ENCODE results near the gene CR1.
"Not testable (repeated sequence)": the region's sequence is repeated elsewhere in the genome, so short reads cannot be mapped to it uniquely, and the experiment has no call there.

Gene CR1

DNA sequence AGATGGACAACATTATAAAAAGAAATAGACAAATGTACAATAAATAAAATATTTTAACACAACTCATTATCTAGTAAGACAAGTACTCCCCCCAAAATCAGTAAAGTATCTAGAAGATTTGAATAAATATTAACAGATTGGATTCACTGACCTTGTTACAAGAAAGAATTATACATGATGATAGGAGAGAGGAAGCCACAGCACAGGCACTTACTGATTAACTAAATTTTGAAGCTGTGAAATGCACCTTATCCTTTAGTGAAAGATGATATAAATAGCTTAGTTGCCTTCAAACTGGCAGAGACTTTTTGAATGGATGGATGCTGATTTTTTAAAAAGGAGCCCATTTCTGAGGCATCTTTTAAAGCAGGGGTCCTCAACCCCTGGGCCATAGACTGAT, 8.5 kb downstream of the CR1 start:
- DNase-seq: no peak

DNA sequence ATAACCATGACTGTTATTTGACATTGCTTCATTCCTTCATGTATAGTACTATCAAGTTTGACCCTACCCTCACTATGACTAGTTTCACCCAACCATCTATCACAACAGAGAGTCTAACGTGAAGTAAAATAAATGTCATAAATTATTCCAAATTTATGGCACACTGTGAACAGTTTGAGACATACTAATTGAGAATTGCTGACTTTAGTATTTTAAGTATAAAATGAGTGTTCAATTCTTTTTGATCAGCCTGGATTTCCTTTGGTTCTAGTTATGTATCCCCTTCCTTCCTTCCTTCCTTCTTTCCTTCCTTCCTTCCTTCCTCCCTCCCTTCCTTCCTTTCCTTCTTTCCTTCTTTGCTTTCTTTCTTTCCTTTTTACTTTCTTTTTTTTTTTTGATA, 14.5 kb downstream of the CR1 start:
- DNase-seq: no peak

DNA sequence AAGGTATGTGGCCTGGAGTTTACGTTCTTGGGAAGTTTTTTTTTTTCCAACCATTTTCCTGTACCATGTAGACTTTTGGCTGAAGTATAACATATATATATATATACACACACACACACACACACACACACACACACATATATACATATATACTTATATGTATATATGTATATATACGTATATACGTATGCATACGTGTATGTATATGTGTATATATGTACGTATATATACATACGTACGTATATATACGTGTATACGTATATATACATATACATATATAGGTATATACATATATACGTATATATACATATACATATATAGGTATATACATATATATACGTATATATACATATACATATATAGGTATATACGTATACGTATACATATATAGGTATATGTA, 18.9 kb downstream of the CR1 start:
- DNase-seq: no peak

DNA sequence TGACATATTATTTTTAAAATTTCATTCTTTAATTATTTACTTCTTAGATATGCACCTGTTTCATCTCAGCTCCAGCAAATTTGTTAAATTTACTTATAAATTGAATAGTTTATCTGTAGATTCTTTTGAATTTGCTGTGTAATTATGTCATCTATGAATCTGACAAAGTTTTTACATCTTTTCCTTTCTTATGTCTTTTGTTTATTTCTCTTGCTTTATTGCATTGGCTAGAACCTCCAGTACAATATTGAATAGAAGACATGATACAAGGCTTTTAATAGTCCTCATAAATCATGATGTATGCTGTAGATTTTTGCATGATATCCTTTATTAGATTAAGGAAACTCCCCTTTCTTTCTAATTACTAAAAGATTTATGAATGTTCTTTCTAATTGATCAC, 20.8 kb downstream of the CR1 start:
- DNase-seq: no peak

DNA sequence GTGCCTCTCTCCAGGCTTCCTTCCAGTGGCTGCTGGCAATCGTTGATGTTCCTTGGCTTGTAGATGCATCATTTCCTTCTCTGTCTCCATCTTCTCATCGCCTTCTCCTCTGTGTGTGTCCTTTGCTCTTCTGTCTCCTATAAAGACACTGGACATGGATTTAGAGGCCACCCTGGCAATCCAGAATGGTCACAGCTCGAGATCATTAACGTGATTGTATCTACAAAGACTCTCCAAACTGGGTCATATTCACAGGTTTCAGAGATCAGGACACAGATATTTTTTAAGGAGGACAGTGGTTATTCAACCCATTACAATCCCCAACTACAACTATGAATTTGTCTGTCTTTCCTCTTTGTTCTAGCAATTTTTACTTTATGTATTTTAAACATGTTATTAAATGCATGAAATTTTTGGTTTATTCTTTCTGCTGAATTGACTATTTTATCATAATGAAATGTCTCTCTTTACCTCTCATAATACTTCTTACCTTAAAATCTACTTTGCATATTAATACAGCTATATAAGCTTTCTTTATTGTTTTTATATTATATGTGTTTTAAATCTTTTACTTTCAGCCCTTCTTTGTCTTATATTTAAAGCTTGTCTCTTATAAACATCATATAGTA, 22.8 kb downstream of the CR1 start:
- no peak for DNase-seq

DNA sequence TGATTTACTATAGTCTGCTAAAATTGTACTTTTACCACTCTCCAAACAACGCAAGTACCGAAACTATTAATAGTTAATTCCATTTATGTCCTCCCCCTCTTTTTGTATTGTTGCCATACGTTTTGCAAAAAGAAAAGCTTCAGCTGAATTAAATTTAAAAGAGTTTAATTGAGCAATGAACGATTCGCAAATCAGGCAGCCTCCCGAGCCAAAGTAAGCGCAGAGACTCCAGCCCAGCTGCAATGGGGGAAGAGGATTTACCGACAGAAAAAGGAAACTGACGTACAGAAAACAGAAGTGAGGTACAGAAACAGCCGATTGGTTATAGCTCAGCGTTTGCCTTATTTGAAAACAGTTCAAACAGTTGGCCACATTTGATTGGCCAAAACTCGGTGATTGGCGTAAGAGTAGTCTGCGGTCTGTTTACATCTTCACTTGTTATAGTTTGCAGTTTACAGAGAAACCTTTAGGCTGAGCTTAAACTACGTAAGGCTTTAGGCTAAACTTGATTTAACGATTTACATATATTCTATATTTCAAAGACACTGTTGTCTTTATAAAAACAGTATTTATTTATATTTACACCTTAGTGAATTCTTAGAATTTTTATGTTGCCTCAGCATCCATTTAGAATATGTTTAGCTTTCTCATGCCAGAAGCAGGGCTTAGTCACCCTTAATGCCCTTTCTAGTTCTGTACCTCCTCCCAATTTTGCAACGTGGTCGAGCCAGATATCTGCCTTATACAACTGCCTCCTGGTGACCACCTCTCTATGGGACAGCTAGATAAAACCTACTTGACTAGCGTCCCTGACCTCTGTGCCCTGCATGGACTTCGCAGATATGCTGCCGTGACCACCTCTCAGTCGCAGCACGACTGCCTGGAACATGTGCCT, 23.8 kb downstream of the CR1 start:
- peak; percentile 95 for DNase-seq

DNA sequence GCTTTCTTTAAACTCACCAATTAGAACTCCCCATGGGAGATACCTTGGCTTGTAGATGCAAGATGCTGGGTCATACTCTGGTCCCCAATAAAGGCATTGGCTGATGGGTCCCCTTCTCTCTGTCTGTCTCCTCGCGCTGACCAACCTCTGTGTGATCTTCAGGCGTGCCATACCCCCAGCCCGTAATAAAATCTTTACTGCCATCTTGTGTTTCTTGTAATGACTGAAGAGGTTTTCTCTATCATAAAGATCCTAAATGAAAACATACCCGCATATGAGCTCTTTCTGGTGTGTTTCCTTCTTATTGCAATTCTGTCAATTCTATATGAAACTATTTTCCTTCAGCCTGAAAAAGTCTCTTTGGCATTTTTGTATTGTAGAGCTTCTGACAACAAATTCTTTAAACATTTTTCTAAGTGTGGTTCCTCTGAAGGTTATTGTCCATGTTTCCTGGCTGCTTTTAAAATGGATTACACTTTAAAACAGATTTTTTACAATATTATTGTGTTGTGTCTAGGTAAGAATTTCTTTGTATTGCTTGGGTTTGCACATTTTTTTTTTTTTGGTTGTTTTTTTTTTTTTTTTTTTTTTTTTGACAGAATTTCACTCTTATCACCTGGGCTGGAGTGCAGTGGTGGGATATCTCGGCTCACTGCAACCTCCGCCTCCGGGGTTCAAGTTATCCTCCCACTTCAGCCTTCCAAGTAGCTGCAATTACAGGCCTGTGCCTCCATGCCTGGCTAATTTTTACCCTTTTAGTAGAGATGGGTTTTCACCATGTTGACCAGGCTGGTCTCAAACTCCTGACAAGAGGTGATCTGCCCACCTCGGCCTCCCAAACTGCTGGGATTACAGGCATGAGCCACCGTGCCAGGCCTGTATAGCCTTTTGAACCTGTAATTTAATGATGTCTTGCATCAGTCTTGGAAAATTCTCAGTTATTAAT, 24.7 kb downstream of the CR1 start:
- peak; percentile 40 for DNase-seq

DNA sequence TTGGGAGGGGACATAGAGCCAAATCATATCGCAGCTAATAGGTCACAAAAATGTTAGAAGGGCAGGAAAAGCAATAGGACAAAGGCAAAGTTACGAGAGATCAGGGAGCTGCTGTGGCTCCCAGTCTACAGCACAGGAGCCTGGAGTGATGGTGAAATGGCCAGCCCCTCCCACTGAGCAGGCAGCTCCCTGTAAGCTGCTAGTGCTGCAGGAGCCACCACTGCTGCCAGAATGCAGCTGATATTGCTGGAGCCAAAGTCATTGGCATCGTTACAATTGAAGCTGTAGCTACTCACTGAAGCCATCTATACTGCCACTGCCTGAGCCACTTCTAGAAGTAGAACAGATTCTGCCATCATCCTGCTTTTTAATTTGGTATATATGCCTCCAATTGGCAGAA, 29.3 kb downstream of the CR1 start:
- DNase-seq: not testable (repeated sequence)

DNA sequence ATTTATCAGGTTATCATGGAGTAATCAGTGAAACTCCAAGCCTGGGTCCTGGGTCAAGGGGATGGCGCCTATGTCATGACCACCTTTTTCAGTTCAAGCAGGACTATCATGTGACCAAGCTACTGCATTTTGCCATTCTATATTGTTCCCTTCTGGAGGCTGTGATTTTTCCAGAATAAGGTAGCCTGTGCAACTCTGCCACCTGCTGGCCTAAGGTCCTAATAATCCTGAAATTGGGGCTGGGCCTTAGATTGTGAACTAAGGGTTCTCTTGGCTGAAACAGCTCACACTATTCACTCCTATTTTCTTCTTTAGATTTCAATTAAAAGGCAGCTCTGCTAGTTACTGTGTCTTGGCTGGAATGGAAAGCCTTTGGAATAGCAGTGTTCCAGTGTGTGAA, 32.4 kb downstream of the CR1 start:
- not testable (repeated sequence) for DNase-seq

DNA sequence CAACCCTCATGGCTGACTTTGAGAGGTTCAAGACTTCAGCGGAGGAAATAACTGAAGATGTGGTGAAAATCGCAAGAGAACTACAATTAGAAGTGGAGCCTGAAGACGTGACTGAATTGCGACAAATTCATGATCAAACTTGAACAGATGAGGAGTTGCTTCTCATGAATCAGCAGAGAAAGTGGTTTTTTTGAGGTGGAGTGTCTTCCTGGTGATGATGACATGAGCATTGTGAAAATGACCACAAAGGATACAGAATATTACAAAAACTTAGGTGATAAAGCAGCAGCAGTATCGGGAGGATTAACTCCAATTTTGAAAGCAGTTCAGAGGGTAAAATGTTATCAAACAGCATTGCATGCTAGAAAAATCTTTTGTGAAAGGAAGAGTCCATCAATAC, 40.3 kb downstream of the CR1 start:
- not testable (repeated sequence) for DNase-seq

DNA sequence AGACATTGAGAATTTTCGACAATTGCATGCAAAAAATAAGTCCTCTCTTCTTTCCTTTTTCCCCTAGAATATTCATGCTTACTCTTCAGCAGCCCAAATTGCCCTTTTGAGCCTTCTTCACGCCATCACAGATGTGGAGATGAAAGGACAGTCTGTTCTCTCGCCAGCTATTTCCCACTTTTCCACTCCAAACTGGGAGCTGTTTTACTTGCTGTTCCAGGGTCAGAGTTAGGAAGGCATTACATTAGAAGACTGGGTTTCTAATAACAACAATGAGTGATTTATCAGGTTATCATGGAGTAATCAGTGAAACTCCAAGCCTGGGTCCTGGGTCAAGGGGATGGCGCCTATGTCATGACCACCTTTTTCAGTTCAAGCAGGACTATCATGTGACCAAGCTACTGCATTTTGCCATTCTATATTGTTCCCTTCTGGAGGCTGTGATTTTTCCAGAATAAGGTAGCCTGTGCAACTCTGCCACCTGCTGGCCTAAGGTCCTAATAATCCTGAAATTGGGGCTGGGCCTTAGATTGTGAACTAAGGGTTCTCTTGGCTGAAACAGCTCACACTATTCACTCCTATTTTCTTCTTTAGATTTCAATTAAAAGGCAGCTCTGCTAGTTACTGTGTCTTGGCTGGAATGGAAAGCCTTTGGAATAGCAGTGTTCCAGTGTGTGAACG, 50.9 kb downstream of the CR1 start:
- DNase-seq: not testable (repeated sequence)

DNA sequence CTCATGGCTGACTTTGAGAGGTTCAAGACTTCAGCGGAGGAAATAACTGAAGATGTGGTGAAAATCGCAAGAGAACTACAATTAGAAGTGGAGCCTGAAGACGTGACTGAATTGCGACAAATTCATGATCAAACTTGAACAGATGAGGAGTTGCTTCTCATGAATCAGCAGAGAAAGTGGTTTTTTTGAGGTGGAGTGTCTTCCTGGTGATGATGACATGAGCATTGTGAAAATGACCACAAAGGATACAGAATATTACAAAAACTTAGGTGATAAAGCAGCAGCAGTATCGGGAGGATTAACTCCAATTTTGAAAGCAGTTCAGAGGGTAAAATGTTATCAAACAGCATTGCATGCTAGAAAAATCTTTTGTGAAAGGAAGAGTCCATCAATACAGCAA, 58.9 kb downstream of the CR1 start:
- not testable (repeated sequence) for DNase-seq

DNA sequence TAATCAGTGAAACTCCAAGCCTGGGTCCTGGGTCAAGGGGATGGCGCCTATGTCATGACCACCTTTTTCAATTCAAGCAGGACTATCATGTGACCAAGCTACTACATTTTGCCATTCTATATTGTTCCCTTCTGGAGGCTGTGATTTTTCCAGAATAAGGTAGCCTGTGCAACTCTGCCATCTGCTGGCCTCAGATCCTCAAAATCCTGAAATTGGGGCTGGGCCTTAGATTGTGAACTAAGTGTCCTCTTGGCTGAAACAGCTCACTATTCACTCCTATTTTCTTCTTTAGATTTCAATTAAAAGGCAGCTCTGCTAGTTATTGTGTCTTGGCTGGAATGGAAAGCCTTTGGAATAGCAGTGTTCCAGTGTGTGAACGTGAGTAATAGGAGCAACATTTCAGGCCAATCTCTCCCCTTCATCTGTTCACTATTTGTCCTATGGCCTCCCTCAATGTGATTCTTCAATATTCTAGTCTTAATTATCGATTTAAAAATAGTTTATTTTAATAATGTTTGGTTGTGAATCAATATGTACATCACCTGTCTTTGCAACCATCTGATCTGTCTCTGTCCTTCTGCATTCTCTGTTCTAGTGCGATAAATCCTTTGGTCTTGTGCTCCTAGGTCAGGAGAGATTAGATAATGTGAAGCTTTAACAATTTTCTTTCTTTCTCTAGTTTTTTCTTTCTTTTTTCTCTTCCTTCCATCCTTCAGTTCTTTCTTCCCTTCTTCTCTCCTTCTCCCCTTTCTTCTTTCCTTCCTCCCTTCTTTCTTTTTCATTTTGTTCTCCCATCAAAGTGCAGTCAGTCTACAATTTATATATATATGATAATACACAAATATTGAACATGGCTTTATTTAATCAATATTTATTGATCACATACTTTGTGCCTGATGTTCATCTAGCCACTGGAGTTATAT, 69.8 kb downstream of the CR1 start:
- DNase-seq: peak; percentile 52

DNA sequence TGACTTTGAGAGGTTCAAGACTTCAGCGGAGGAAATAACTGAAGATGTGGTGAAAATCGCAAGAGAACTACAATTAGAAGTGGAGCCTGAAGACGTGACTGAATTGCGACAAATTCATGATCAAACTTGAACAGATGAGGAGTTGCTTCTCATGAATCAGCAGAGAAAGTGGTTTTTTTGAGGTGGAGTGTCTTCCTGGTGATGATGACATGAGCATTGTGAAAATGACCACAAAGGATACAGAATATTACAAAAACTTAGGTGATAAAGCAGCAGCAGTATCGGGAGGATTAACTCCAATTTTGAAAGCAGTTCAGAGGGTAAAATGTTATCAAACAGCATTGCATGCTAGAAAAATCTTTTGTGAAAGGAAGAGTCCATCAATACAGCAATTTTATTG, 76.0 kb downstream of the CR1 start:
- DNase-seq: not testable (repeated sequence)

DNA sequence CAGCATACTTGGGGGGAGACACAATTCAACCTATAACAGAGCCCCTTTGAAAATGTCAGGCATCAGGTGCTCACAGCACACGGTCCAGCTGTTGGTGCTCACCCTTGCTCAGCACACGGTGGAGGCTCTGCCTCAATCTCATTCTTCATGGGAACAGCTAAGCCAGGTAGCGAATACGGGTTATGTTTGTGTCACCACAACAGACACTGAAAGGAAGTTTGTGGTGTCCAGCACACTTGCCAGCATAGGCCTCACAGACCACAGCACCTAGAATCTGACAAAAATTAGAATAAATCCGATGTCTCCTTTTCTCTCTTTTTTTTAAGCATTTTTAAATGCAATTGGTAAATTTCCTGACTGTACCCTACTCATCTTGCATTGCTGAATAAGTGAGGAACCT, 77.1 kb downstream of the CR1 start:
- peak; percentile 33 for DNase-seq

DNA sequence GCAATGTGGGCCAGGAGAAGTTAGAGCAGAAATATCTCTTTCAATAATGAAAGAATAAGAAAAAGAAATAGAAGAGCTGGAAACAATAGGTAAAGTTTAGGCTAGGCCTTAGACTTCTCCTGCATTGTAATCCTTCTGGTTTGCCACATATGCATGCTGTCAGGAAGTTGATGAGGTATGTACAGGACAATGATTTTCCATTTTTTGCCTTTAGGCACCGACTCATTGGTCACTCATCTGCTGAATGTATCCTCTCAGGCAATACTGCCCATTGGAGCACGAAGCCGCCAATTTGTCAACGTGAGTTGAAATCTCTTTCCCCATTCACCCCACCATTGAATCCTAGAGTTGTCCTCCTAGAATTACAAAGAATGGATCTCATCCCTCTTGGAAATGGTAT, 79.4 kb downstream of the CR1 start:
- not testable (repeated sequence) for DNase-seq

DNA sequence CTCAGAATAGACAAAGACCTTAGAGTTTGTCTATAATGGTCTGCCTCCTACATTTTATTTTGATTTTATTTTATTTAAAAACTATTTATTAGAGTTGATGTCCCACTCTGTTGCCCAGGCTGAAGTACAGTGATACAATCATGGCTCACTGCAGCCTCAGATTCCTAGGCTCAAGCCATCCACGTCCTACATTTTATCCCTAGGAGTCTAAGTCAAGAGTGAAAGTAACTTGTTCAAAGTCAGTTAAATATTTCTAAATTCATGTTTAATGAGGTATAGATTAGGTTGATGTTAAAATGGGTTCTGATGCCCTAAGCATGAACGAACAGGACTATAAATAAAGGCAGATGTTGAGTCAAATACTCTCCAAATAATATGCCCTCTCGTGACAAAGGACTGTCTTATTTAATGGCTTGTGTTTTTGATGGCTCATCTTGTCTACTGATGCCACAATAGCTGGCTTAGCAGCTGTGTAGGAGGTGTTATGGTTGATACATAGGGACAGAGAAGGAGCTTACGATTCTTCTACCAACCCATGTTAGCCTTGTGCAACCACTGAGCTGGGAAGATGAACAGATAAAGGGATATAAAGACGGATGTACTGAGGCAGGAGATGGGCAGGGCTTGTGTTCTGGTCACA, 83.0 kb downstream of the CR1 start:
- no peak for DNase-seq

DNA sequence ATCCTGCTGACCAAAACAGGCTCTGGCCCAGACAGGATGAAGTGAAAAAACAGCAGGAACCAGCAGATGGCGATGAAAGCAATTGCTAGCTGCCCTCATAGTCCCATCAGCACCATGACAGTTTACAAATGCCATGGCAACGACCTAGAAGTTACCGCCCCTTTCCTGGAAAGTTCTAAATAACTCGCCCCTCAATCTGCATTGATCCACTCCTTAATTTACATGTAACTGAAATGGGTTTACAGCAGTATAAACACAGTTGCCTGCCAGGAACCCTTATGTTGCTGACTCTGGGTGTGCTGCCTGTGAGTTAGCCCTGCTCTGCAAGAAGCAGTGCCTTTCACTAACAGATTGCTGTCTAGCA, 83.5 kb downstream of the CR1 start:
- peak; percentile 88 for DNase-seq

DNA sequence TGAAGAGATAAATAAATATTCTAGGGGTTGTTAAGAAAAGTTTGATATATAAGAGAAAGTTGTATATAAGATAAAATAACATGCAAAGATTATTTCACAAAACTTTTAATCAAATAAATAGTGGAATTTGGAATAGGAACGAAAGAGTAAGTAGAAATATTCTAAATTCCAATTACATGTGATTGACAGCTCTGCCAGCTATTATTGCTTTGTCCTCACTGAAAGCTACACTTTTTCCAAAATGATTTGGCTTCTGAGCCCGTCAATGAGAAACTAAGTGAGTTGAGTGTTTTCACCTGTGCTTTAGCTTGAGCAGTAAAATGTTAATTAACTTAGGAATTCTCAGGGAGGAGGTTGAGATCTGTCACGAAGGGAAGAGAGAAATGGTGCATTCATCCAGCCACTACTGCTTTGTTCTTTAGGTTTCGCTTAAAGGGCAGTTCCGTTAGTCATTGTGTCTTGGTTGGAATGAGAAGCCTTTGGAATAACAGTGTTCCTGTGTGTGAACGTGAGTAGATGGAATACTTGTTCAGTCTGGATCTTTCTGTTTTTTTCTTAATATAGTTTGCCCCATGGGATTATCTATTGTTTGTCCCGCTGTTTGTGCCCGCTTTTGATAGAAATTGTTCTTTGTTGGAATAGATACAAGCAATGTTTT, 85.7 kb downstream of the CR1 start:
- no peak for DNase-seq

DNA sequence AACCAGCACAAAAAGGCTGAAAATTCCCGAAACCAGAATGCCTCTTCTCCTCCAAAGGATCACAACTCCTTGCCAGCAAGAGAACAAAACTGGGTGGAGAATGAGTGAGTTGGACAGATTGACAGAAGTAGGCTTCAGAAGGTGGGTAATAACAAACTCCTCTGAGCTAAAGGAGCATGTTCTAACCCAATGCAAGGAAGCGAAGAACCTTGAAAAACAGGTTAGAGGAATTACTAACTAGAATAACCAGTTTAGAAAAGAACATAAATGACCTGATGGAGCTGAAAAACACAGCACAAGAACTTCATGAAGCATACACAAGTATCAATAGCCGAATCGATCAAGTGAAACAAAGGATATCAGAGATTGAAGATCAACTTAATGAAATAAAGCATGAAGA, 93.5 kb downstream of the CR1 start:
- DNase-seq: not testable (repeated sequence)

DNA sequence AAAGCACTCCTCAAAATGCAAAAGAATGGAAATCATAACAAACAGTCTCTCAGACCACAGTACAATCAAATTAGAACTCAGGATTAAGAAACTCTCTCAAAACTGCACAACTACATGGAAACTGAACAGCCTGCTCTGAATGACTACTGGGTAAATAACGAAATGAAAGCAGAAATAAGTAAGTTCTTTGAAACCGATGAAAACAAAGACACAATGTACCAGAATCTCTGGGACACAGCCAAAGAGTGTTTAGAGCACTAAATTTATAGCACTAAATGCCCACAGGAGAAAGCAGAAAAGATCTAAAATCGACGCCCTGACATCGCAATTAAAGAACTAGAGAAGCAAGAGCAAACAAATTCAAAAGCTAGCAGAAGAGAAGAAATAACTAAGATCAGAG, 95.2 kb downstream of the CR1 start:
- DNase-seq: not testable (repeated sequence)

Measured in hematopoietic multipotent progenitor cell treated with erythropoietin and hydrocortisone succinate and interleukin-3 and kit ligand, for 6 days (in vitro differentiated cells).